IPS-NIHi11 (cell line): ENCODE data around the gene BAIAP2L2.
"Not testable (repeated sequence)": the region's sequence is repeated elsewhere in the genome, so short reads cannot be mapped to it uniquely, and the experiment has no call there.

Experiments
- DNase-seq: peaks from one replicate; pipeline ENCODE4 v3.0.0; 2012; ENCODE audit warnings: mixed read lengths, low spot score

The BAIAP2L2 gene

DNA sequence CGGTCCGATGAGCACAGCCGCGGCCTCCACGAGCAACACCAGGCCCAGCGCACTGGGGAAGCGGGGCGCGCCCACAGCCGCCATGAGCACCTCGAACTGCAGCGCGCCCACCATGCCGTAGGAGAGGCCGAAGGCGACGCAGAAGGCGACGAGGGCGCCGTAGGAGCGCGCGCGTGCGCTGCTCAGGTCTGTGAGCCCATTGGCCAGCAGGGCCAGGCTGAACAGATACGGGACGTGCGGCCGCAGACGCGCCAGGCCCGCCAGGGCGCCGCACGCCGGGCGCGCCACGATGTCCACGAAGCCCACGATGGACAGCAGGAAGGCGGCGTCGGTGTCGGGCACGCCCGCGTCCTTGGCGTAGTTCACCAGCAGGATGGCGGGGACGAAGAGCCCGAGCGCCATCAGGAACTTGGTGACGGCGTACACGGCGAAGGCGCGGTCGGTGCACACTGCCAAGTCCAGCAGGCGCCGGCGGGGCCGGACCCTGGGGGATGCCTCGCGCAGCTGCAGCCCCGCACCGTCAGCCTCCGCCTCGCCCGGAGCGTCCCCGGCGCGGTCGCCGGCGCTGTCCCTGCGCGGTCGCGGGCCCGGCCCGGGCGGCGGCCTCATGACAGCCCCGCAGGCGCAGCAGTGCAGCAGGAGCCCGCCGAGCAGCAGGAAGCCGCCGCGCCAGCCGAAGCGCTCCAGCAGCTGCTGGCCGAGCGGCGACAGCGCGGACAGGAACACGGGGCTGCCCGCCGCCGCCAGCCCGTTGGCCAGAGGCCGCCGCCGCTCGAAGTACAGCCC, 29.4 kb downstream of the BAIAP2L2 start:
- DNase-seq, result peak; percentile 79

DNA sequence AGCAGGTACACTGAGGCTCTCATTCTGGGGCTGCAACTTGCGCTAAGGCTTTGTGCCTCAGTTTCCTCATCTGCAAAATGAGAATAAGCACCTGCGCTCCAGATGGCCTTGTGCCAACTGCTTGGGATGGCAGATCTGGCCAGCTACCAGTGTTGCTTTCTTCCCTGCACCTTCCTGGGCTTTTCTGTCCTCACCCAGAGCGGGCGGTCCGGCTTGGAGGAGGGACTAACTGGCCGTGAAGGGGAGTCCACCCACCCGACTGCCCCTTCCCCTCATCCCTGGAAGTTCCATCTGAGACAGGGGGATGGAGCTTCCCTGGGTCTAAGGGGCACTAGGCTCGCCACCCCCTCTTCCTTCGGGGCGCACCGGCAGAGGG, 30.0 kb downstream of the BAIAP2L2 start:
- DNase-seq, result no peak

DNA sequence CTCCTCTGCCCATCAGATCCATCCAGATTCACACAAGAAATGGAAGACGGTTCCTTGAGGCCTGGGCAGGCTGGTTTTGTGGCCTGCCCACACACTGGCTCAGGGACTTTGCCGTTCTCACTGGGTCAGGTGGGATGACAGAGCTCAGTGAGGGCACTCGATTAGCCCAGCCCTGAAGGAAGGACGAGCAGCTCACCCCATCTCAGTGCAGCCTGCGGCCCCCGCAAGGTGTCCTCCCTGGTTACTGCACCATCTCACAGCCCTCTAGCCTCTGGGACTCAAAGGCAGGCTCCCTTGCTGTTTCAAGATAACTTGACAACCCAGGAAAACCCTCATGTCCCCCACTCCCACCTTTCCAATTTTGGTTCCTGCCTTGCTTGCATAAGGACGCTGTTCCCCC, 30.7 kb downstream of the BAIAP2L2 start:
- no peak for DNase-seq

DNA sequence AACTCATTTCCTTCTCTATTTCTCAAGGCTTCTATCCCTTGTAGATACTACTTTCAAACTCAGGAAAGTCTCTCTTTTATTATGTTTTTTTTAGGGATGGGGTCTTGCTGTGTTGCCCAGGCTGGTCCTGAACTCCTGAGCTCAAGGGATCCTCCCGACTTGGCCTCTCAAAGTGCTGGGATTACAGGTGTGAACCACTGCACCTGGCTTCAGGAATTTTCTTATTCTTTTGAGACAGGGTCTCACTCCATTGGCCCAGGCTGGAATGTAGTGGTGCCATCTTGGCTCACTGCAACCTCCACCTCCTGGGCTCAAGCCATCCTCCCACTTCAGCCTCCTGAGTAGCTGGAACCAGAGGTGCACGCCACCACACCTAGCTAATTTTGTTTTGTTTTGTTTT, 31.3 kb downstream of the BAIAP2L2 start:
- not testable (repeated sequence) for DNase-seq

DNA sequence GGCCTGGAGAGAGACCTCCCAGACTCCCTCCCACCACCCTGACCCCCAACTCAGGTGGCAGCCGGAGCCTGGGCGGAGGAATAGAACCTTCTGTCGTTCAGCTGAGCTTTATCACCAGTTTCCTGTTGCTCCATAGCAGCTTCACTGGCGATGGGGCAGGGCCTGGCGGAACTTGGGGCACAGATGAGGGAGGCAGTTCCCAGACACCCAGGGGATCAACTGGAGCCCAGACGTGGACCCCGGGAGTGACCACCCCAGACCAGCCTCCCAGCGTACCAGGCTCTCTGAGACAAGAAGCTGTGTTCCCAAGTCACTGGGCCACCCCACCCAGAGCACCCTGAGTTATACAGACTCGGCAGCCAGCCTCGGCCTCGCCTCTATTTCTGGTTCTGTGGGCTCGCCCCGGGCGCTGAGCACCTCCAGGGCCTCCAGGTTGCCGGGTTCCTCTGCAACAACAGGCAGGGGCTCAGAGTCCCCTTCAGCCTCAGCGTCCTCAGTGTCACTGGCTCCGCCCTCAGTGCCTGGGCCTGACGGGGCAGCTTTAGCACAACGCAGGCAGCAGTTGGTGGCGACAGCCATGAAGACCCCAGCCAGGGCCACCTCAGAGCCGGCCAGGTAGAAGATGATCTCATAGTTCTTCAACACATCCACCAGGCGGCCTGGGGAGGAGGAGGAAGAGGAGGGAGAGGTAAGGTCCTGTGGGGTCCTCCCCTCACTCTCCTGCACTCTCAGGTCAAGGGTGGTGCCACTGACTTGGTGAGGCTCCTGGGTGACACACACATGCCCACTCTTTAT, 32.2 kb downstream of the BAIAP2L2 start:
- DNase-seq, result no peak

DNA sequence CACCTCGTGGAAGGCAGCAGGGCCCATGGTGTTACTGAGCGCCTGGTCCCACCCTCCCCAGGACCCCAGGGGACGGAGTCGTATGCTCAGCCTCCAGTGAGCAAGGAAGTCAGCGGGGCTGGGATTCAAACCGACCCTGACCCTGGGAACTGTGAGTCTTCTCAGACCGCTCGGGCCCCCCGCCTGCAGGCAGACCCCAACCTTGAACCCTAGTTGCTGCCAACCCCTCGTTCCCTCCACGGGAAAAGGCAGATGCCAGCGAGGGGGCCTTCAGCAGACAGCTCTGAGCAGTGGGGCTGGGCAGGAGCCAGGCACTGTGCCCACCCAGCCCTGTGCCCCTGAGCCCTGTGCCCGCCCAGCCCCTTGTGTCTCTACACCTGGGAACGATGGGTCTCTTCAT, 32.9 kb downstream of the BAIAP2L2 start:
- DNase-seq, result no peak

DNA sequence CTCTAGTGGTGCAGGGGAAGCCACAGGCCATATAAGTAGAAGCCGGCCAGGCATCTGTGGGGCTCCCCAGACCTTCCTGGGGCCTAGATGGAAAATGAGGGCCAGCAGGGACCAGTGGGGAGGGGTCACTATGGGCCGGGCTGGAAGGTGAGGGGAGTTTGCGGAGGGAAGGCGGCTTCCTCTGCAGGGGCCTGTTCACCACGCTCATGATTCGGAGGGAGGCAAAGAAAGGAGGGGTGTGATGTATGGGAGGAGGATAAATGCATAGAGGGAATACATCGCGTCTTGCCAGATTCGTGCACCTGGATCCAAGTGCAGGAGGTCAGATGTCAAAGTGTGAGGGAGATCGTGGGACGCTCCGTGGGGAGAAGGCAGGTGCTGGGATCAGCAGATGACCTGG, 33.4 kb downstream of the BAIAP2L2 start:
- no peak for DNase-seq

DNA sequence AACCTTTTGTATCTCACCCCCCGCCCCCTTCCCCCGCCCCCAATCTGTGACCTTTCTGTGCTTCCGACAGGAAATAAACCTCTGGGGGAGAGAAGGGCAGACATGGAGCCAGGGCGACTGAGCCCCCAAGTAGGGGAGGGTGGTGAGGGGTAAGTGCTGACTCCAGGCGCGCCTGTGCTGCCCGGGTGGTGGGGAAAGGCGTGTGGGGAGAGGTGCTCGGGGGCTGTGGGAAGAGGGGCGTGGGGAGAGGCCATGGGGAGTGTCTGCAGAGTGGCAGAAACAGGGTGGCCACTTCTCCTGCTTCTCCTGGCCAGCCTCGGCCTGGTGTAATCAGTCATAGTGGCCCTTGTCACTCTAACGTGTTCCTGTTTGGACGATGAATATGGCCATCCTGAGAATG, 34.5 kb downstream of the BAIAP2L2 start:
- DNase-seq, result no peak

DNA sequence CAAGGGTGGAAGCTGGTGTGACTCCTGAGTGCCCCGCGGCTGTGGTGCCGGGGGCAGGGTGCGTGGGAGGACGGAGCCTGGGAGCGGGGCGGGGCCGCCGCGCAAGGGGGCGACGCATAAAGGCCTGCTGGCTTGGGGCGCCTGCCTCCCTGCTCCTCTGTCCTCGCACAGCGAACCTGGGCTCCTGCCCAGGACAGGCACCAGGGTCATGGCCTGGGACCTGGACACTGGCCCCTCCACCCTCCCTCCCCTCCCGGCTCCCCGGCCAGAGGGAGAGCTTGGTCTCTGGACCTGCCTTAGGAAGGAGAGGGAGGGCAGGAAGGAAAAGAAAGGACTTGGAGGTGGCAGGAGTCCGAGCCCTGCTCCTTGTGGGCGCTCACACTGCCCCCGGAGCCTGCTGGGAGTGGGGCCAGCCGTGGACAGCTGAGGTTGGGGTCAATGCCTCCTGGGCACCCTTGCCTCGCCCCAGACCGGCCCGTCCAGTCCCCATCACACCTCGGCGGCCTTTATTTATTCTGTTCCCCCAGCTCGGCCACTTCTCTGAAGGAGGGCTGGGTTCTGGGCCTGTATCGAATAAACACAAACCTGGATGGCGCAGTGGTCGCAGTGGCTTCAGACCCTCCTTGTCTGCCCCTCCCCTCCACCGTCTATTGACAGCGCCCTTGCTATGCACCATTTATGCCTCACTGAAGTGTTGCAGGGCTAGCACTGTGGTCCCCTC, 35.2 kb downstream of the BAIAP2L2 start:
- DNase-seq, result no peak

DNA sequence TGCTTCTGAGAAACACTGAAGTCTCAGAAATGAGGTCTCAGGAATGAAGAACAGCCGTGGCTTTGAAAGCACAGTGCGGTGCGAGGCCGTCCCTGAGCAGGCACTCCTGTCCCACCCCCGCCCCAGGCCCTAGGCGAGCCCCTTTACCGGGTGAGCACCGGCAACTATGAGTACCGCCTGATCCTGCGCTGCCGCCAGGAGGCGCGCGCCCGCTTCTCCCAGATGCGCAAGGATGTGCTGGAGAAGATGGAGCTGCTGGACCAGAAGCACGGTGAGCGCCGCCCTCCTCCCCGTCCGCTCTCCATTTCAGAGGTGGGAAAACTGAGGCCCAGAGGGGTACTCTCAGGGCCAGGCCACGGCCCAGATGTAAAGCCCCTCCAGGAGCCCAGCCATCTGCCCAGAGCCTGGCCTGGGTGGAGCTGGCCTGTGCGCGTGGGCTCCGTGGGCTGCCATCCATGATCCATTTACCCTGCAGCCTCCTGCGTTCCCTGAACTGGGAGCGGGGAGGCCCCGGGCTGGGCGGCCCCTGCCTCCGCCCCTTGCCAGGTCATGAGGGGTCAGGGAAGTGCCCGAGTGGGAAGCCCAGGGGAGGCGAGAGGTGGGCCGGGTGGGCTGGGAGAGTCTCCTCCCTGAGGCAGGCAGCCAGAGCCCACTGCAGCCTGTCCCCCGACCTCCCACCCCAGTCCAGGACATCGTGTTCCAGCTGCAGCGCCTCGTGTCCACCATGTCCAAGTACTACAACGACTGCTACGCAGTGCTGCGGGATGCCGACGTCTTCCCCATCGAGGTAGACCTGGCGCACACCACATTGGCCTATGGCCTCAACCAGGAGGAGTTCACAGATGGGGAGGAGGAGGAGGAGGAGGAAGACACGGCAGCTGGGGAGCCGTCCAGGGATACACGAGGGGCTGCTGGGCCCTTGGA, 36.0 kb downstream of the BAIAP2L2 start:
- DNase-seq, result no peak

DNA sequence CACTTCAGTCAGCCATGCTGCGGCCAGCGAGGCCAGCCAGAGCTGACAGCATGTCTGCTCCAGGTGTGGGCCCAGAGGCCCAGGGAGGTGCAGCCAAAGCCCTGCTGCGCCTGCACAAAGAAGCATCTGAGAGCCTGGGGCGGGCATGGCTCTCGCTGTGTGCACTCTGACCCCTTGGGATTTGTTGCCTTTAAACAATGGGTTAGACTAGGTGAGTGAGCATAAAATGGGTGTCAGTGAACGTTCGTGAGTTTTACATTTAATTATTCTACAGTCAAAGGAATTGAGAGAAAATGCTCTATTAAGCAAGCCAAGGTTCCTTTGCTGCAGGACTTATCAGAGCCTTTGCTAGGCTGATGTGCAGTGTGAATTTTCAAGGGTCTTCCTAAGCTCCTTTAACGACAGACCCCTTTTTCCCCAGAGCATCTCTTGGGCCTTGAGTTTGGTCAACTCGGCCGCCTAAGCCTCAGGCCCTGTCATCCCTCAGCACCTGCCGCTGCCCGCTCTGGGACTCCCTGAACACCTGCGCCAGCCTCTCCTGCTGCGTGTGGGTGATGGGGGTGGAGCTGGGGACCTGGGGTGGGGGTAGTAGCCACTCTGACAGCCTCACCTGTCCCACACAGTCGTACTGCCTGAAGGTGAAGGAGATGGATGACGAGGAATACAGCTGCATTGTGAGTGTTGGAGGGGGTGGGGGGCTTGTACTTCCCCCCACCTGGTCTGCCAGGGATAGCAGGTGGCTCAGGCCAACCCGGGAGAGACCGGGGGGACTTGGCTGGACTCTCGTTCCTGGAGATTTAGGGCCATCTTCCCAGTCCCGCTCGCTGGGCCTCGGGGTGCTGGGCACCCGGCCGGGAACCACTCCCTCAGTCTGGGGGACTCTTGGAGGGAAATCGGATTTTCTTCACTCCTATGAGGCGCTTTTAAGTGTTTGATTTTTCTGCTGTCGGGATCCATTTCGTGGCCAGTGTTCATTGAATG, 37.0 kb downstream of the BAIAP2L2 start:
- no peak for DNase-seq

DNA sequence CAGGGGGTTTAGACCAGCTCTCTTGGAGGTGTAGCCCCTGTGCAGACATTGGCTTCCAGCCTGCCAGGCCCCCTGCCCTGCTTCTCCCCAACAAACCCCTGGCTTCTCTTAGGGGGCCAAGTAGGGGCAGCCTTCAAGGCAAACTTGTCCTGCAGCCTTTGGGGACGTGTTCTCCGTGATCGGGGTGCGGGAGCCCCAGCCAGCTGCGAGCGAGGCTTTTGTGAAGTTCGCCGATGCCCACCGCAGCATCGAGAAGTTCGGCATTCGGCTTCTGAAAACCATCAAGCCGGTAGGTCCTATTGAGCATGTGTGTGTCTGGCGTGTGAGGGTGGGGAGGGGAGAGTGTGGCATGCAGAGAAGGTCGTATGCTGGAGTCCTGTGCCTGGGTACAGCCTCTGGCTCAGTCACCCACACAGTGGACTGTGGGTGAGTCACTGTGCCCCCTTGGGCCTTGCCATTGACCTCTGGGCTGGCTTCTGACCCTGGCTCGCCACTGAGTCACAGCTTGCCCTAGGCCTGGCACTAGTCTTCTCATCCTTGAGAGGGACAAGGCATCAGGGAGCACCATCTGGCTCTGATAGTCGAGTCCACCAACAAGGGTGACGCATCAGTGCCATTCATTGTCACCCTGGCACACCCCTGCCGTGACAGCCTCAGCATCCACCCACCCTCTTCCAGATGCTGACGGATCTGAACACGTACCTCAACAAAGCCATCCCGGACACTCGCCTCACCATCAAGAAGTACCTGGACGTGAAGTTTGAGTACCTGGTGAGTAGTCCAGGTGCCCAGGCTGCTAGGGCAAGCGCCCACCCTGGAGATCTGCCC, 37.9 kb downstream of the BAIAP2L2 start:
- no peak for DNase-seq

DNA sequence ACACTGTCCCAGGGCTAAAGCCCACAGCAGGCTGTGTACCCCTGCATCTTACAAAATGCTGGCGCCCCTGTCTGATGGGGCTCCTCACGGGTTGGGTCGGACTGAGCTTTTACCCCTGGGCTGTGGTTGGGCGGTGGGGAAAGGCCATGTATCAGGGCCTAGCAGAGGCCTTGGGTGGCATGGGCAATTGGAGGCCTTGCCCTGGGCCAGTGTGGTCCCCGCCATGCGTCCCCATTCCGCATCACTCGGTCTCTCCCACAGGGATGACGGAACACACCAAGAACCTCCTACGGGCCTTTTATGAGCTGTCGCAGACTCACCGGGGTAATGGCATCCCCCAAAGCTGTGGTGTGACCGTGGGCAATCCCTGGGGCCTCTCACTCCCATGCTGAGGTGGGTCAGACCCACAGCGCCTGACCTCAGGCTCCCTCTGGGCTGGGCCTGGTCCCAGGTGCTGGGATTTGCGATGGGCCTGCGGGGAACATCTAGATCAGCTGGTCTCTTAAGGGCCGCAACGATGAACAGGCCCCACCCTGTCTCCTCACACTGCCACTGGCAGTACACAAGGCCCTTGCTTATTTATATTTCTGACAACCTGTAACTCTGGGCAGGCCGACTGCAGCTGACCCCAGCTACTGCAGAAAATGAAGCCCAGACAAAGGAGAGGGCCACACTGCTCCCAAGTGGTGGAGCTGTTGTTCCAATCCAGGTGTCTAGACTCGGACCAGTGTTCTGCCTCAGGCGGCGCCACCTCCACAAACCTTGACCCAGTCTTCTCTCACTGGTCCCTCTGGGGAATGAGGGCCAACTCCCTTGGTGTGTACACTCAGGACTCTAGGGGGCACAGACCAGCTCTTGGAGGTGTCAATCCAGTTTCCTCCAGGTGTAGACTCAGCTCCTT, 38.8 kb downstream of the BAIAP2L2 start:
- DNase-seq, result no peak

DNA sequence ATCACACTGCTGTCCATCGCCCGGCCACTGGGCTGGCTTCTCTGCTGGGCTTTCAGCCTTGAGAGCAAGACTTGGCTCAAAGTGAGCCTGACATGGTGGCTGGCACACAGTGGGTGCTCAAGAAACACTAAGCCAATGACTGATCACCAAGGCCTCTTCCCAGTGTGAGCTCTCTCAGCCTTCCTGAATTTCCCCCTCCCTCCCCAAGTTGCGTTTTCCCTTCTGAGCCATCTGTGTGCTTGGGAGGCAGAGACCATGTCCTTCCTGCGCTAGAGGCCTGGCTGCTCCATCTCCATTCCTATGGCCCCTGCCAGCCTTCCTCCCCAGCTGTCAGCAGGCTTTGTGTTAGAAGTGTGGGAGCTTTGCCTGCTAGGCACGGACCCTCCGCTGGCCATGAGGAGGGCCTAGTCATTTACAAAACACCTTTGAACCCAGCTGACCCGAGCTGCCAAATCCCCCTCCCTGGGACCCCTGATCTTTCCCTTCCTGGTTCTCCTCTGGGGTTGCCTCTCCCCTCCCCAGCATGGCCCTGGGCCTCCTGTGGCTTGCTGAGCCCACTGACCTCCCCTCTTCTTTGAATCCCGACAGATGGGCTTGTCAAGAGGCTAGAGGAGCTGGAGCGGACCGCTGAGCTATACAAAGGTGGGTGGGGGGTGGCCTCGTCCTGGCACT, 40.1 kb downstream of the BAIAP2L2 start:
- DNase-seq, result no peak

DNA sequence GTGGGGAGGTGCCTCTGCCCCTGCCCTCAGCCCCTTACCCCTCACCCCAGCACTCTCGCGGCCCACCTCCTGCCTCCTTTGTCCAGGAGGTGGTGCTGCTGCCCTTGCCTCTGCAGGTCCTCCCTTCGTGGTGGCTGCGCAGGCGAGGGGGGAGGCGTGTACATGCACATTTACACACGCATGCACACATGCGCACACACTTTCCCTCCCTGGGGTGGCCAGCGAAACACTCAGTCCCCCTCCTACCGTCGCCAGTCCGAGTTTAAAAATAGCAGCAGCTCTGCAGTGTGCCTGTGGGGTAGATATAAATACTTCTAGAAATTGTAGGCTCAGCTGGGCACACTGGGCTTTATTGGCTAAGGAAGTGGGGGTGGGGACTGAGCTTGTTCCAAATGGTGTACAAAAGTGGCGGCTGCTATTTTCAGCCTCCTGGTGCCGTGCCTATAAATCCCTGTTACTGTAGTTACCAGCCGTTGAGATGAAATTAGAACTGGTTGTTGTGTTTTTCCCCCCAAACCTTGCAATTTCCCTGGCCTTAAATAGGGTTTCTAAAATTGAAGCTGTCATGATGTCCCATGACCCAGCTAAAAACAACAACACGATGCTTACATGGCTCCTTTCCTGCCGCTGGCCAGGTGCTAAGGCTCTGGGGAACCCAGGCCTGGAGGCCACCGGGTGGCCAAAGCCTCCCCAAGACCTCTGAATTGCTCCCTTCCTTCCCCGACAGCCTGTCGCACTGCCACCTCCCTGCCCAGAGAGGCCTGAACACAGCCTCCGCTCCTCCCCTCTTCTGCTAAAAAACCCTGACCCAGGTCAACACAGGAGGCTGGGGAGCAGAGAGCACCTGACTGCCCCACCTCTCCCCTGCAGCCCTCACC, 40.9 kb downstream of the BAIAP2L2 start:
- DNase-seq, result peak; percentile 80

DNA sequence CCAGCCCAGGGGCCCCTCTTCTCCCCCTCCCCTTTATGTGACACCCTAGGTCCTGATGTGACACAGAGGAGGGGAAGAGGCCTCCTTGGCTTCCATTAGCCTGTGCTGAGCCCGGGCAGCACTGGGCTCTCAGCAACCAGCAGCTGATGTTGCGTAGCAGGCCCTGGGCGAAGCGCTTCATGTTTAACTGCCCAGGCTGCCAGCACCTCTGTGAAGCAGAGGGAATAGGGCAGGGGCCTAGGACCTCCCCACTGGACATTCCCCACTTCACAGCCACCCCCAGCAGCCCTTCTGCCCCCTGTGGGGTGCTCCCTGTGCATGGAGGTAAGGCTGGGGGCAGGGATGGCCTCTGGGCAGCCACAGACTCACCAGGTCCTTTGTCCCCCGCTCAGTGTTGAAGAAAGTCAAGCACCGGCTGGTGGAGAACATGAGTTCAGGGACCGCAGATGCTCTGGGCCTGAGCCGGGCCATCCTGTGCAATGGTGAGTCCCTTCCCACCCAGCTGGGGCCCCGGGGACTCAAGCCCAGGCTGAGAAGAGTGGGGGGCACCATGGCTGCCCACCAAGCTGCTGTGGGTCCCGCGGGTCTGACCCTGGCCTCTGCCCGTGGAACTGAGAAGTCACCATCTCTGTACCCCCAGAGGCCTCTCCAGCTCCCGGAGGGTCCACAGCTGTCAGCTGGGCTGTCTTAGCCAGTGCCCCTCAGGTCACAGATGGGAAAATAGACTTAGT, 41.7 kb downstream of the BAIAP2L2 start:
- DNase-seq, result no peak
